Fibroblast of lung (primary cell): ENCODE data around the gene PHETA1.
"Not testable (repeated sequence)": the region's sequence is repeated elsewhere in the genome, so short reads cannot be mapped to it uniquely, and the experiment has no call there.

Source experiments
- EZH2 ChIP-seq: IDR thresholded peaks from 2 replicates; pipeline ENCODE4 v1.5.1; 2012; ENCODE audit warnings: low read length, control low read depth, mild to moderate bottlenecking; ENCODE audit errors: missing control alignments
- TF ChIP-seq, protein P1 (sequence below), 2 donors: IDR thresholded peaks in 1 of 2; conservative IDR thresholded peaks in 1 of 2; 1 replicate in 1 of 2; 2 replicates in 1 of 2; pipeline ENCODE4 v1.5.1; 2011 to 2012; ENCODE audit warnings: low read length in 2 of 2, control low read depth in 1 of 2, inconsistent platforms in 1 of 2, low read depth in 1 of 2, mild to moderate bottlenecking in 1 of 2

DNA sequence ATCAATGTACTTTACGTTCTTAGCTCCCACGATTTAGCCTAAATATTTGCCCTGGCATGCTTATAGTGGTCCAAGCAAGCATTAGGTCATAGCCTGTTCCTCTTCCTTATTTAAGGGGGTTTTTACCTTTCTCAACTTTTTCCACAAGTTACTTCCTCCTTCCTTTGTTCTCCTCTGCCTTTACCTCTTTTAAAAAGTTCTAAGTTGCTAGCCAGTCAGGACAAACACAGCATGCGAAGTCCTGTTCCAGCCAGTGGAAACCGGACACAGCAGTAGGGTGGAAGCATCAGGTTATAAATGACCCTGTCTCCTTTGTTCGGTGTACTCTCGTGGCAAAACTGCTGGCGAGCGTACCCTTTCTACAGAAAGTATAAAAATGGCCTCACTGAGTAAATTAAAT lies 28.2 kb downstream of the PHETA1 start:
- TF ChIP-seq, protein P1, sequence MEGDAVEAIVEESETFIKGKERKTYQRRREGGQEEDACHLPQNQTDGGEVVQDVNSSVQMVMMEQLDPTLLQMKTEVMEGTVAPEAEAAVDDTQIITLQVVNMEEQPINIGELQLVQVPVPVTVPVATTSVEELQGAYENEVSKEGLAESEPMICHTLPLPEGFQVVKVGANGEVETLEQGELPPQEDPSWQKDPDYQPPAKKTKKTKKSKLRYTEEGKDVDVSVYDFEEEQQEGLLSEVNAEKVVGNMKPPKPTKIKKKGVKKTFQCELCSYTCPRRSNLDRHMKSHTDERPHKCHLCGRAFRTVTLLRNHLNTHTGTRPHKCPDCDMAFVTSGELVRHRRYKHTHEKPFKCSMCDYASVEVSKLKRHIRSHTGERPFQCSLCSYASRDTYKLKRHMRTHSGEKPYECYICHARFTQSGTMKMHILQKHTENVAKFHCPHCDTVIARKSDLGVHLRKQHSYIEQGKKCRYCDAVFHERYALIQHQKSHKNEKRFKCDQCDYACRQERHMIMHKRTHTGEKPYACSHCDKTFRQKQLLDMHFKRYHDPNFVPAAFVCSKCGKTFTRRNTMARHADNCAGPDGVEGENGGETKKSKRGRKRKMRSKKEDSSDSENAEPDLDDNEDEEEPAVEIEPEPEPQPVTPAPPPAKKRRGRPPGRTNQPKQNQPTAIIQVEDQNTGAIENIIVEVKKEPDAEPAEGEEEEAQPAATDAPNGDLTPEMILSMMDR (conservative IDR thresholded peaks at IDR 0.05 in 1 of 2, IDR thresholded peaks at IDR 0.05 in 1 of 2; ENCODE audit: low read depth in 1 of 2, low read length in 2 of 2): not testable (repeated sequence)
- TF ChIP-seq EZH2: not testable (repeated sequence)
